Renal pelvis (tissue), 4 donors: Measurements from ENCODE around the gene UBA7. TPM values are rescaled to one million over a fixed set of nuclear protein-coding genes. Genes with fewer than 3 reads are reported as not detected.
"Not testable (repeated sequence)": the region's sequence is repeated elsewhere in the genome, so short reads cannot be mapped to it uniquely, and the experiment has no call there.

ENCODE experiments used
- DNase-seq: peaks from one replicate; pipeline ENCODE4 v3.0.0-alpha.2; 2013
- polyA plus RNA-seq, 3 donors: library from polyadenylated mRNA; unstranded; fragments of 120-200 nt; gene quantifications; one replicate each; pipeline ENCODE4 v1.2.1, GENCODE V29; 2013; ENCODE audit not compliant: insufficient read length in 3 of 3

UBA7 gene
- polyA plus RNA-seq, 3 donors = 34.4 to 43.1 (median 36.8) TPM

DNA sequence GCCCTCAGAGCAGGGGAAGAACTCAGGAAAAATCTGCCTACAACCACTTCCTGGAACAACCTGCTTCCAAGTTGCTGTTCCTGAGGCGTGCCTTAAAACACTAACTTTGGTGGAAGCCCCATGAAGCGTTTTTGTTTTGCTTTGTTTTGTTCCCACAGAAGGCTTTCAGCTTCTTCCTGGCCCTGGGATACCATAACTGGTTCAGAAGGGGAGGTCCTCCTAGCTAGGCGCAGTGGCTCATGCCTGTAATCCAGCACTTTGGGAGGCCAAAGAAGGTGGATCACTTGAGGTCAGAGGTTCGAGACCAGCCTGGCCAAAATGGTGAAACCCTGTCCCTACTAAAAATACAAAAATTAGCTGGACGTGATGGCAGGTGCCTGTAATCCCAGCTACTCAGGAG, 26.2 kb downstream of the UBA7 start:
- DNase-seq = no peak

DNA sequence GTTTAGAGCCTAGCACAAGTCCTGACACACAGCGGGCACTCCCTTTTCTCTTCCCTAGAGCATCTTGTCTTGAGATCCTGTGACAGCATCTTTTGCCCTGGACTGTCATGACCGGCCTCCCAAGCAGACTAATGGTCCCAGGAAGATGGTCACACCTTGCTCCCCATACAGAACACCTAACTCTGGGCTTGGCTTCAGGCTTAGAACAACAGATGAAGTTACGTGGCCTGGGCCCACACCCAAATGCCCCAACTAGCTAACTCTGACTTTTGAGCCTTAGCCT, 26.6 kb downstream of the UBA7 start:
- no peak for DNase-seq

DNA sequence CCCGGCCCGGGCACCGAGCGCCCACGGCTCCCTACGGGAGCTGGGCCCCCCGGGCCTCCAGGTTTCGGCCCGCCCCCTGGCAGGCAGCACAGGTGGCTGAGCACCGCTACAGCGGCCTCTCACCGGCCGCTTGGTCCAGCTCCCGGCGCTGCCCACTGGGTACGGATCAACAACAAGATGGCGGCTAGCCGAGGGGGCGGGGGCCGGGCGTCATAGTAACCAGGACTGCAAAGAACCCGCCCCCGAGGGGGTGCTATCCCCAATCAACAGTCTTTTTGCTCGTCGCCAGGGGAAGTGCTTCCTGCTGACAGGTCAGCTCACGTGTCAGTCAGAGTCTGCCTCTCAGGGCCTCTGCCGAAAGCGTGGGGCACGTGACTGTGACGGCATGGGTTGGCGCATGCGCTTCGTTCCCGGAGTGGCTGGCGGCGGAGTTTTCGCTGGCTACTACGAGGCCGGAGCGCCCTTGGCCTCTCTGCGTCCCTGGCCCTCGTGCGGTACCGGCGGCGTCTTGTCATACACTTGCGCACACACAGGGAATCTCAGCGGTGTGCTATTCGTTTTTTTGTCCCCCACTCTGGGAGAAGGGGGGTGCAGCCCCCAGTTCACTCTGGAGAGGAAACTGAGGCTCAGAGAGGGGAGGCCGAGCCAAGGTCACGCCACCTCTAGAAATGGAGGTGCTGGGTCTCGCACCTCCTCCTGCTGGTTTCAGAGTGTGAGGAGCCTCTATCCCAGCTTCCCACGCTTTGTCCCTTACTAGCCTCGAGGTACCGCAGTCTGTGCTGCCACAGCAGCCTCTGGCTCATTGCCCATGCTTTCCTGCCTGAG, 27.2 kb downstream of the UBA7 start, which contains the start of gene IP6K1:
Gene IP6K1, minus strand, starts transcription at position 186 of the 825 bp plus-strand sequence. CDS start 38,502 bp downstream, outside the sequence.
- peak; percentile 100 for DNase-seq

DNA sequence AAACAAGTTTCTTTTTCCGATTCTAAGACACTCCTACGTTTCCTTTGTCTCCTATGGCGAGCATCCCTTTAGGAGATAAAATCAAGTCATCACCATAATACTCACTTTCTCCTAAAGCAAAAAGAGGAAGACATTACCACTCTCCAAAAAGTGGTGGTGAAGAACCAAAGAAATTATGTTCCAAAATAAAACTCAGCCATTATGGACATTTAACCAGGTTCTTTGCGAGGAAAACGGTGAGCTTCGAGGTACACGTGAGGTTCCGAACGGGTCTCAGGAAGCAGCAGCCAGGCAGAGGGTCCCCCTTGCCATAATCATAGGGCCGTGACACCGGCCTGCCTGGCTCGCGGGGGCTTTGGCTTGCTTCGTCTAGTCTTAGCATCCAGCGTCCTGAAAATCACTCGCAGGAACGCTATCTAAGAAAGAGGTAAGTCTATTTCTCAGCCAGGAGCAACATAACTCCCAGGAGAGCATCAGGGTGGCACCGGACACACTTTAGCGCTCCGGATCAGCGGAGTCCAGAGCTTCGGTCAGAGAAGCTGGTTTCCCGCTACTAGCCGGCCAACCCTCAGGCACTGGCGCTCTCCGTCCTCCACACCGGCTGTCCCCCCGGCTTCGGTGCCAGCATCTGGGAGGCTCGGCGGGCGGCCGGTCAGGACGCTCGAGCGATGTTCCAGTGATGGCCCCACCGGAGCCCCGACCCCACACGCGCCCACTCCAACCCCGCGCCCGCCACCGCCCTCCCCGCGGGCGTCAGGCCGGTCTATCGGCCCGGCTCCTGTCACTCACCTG, 28.0 kb downstream of the UBA7 start:
- DNase-seq = peak; percentile 30

DNA sequence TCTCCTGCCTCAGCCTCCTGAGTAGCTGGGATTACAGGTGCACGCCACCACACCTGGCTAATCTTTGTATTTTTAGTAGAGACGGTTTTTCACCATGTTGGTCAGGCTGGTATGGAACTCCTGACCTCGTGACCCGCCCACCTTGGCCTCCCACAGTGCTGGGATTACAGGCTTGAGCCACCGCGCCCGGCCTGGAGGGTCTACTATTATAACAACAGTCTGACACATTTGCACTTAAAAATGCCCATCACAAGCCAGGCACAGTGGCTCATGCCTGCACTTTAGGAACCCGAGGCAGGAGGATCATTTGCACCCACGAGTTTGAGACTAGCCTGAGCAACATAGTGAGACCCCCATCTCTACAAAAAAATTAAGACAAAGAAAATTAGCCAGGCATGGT, 31.5 kb downstream of the UBA7 start:
- DNase-seq = not testable (repeated sequence)

DNA sequence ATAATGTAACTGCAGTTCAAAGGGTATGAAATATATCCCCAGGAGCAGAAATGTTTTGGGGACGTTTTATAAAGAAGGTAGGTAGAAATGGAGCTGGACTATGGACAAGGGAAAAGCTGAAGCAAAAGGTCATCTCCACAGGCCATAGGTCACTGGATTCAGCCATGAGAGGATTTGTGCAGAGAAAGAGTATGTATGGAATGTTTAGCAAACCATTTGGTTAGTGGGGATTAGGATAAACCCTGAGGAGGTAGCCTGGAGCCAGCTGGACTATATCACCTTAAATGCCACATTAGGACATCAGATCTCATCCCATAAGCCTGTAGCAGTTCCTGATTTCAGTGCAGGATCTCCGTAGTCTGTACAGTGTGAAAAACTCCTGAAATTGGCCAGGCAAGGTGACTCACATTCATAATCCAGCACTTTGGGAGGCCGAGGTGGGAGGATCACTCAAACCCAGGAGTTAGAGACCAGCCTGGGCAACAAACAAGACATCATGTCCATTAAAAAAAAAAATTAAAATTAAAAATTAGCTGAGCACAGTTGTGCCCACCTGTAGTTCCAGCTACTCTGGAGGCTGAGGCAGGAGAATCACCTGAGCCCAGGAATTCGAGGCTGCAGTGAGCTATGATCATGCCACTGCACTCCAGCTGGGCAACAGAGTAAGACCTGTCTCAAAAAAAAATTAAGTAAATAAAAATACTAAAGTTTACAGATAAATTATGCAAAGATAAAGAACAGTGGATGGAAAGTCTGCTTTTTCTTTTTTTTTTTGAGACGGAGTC, 32.1 kb downstream of the UBA7 start:
- DNase-seq = no peak

DNA sequence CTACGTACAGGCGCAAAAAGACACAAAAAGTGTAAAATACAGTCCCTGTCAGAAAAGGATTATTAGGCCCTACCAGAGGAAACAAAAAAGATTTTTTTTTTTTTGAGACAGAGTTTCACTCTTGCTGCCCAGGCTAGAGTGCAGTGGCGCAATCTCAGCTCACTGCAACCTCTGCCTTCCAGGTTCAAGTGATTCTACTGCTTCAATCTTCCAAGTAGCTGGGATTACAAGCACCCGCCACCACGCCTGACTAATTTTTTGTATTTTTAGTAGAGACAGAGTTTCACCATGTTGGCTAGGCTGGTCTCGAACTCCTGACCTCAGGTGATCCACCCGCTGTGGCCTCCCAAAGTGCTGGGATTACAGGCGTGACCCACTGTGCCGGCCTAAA, 32.8 kb downstream of the UBA7 start:
- DNase-seq = not testable (repeated sequence)

DNA sequence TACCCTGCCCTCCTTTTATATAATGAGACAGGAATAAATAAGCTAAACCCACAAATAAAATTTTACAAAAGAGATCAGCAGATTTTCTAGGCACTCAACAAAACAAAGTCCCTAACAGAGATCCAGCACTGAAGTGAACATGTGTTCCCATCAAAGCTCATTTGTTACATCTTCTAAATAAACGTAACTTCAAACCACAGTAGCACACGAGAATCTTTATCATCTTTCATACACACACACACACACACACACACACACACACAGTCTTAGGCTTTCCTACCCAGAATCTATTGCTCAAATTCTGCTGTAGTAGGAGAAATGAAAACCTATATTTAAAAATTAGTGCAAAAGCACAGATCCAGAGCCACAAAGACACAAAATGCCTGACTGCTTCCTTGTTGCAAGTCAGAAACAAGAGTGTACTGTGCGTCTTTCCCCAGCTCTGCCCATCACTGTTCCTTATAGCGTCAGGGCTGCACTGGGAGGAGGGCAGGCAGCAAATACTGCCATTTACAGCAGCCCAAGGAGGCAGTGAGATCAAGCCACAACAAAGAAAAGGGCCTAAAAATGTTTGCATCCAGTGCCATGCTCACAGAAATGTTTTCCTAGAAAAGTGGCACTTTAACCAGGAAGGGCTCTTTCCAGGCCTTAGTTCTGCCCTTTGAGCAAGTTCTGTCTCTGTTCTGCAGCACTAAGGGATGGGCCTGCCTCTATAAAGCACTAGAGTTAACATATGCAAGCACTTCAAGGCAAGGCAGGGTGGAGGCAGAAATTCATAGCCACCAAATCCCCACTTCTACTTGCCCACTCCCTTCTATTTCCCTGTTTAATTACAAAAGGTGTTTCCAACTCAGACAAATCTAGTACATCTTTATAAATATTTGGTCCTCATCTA, 33.4 kb downstream of the UBA7 start:
- no peak for DNase-seq

DNA sequence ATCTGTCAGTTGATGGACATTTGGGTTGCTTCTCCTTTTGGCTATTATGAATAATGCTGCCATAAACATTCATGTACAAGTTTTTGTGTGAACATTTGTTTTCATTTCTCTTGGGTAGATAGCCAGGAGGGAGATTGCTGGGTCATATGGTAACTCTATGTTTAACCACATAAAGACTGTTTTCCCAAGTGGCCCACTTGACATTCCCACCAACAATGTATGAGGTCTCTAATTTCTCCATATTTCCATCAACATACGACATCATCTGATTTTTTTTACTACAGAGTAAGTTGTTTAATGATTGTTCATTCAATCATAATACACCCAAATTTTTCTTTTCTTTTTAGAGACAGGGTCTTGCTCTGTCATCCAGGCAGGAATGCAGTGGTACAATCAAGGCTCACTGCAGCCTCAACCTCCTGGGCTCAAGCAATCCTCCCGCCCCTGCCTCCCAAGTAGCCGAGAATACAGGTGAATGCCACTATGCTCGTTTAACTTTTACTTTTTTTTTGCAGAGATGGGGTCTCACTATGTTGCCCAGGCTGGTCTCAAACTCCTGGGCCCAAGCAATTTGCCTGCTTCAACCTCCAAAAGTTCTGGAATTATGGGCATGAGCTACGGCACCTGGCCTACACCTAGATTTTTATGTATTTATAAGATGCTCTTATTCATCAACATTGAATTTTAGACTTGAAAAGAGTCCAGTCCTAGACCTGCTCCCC, 34.2 kb downstream of the UBA7 start:
- DNase-seq = no peak

DNA sequence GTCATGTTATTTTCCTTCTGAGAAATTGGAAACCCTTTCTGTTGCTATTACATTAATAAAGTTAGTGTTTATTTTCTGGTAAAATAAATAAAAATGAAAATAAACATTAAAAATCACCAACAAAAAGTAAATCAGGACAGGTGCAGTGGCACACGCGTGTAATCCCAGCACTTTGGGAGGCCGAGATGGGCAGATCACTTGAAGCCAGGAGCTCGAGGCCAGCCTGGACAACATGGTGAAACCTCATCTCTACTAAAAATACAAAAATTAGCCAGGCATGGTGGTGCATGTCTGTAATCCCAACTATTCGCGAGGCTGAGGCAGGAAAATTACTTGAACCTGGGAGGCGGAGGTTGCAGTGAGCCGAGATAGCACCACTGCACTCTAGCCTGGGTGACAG, 37.7 kb downstream of the UBA7 start:
- not testable (repeated sequence) for DNase-seq

DNA sequence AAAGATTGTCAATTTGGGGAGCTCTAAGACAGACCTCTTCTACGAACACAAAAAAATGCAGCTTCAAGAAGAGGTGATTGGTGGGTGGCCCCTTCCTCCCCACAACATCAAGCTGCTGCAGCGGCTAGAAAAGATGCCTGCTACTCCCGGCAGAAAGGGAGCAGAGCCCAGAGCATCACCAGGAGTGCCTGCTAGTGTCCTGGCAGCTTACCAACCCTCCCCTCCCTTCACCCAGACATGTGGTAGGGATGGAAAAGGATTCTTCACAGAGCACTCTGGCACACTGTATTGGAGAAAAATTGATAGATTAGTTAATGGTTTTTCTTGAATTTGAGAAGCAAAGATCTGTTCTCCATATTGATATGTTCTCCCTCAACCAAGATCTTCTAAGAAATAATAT, 38.2 kb downstream of the UBA7 start:
- DNase-seq = no peak

DNA sequence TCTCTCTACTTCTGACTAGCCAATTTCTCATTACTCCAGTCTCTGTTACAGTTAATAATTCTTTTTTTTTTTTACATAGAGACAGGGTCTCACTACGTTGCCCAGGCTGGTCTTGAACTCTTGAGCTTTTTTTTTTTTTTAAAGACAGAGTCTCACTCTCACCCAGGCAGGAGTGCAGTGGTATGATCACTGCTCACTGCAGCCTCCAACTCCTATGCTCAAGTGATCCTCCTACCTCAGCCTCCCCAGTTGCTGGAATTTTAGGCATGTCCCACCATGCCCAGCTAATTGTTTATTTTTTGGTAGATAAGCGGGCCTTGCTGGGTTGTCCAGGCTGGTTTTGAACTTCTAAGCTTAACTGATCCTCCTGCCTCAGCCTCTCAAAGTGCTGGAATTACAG, 41.0 kb downstream of the UBA7 start:
- DNase-seq = no peak

DNA sequence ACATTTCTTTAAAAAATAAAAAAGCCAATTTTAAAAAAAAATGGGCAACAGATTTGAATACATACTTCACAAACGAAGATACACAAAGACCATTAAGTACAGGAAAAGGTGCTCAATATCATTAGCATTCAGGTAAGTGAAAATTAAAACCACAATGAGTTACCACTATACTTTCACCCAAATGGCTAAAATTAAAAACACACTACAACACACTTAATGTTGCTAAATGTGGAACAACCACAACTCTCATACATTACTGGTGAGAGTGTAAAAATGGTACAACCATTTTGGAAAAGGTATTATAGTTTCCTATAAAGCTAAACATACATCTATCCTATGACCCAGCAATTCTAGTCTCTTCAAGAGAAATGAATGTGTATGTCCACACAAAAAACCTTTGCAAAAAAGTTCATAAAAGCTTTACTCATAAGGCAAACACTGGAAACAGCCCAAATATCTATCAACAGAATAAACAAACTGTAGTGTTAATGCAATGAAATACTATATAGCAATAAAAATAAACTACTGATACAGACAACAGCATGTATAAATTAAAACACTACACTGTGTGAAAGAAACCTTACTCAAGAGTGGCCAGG, 42.3 kb downstream of the UBA7 start:
- DNase-seq = no peak

DNA sequence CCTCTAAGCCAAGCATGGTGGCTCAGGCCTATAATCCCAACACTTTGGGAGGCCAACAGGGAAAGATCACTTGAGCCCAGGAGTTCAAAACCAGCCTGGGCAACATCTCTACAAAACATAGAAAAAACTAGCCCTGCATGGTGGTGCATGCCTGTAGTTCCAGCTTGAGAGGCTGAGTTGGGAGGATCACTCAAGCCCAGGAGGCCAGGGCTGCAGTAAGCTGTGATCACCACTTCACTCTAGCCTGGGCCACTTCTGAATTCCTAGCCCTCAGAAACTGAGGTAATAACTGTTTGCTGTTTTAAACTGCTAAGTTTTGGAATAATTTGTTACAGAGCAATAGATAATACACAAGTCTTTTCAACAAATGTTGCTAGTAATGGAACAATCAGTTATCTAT, 43.8 kb downstream of the UBA7 start:
- no peak for DNase-seq

DNA sequence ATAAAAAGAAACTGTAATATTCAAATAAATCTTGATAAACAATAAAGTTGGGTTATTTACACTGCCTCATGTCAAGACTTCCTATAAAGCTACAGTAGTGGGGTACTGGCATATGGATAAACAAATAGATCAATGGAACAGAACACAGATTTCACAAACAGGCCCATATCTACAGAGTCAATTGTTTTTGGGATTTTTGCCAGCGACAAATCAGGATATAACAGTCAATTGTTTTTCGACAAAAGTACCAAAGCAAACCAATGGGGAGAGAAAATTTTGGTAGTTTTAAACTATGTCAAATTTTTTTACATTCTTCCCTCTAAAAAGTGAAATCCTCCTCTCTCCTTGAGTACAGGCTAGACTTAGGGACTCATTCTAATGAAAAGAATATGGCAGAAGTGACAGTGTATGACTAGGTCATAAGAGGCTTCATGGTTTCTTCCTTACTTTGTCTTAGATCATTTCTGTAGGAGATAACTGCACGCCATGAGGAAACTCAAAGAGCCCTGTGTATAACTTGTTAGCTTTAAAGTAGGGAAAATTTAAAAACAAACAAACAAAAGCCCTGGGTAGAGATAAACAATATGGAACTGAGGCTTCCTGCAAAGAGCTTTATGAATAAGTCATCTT, 44.4 kb downstream of the UBA7 start:
- no peak for DNase-seq

DNA sequence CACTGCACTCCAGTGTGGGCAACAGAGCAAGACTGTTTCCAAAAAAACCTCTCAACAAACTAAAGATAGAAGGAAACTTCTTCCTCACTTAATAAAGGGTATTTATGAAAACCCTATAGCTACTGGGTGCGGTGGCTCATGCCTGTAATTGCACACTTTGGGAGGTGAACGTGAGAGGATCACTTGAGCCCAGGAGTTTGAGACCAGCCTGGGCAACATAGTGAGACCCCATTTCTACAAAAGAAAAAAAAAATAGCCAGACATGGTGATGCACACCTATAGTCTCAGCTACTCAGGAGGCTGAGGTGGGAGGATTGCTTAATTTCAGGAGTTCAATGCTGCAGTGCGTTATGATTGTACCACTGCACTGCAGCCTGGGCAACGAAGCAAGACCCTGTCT, 49.8 kb downstream of the UBA7 start:
- DNase-seq = no peak

DNA sequence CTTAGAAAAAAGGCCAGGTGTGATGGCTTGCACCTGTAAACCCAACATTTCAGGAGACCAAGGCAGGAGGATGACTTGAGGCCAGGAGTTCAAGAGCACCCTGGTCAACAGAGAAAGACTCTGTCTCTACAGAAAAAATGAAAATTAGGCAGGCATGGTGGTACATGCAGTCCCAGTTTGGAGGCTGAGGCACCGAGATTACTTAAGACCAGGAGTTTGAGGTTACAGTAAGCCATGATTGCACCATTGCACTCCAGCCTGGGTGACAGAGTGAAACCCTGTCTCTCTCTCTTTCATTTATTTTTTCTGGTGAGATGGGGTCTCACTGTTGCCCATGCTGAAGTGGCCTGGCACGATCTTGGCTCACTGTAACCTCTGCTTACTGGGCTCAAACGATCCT, 52.1 kb downstream of the UBA7 start:
- DNase-seq = no peak

DNA sequence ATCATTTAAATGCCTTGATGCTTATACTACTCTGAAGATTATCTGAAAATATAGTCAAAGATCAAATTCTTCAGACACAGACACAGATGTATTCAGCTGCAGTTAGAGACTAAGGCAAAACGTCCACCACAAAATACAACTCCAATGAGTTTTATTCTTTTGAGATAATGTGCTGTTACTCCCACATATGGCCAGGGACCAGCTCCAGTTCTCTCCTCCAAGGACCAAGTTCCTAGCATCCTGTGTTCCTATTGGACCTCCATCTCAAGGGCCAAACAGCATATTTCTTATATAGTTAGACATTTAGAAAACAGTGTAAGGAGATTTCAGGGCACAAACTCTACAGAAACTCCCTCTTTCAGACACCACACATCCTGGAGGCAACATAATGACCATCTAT, 54.5 kb downstream of the UBA7 start:
- peak; percentile 38 for DNase-seq

DNA sequence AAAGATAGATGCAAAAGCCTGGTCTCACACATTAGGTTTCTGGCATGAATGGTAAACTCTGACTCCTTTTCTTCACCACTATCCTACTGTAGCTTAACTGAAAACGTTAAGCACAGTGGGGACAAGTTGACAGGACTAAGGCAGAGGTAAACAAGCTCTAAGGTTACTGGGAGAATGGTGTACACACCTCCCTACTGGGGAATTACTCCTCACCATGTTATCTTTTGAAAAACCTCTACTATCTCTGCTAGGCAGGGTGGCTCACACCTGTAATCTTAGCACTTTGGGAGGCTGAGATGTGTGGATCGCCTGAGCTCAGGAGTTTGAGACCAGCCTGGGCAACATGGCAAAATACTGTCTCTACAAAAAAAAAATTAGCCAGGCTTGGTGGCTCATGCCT, 56.6 kb downstream of the UBA7 start:
- DNase-seq = no peak

DNA sequence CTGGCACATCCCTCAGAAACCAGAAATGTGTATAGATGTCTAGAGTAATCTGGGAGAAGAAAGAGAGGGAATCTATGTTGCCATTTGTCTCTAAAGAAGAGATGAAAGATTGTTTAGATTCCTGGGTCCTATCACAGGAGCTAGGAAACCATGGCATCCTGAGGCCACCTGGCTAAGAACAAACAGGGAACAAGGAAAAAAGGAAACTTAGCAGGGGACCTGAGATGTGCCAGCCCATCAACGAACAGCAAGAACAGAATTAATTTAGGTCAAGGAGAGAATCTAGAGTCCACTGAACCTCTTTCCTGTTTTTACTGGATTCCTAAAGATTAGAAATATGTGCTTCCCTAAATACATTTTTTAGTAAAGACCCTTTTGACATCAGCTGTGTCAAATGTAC, 57.7 kb downstream of the UBA7 start:
- no peak for DNase-seq
